ENCODE measurements around the gene ISG20. TPM values are rescaled to one million over a fixed set of nuclear protein-coding genes. Genes with fewer than 3 reads are reported as not detected.

ISG20 gene
- total and polyA plus RNA-seq, 7 donors = 1.9 to 177 (median 20.1) TPM

DNA sequence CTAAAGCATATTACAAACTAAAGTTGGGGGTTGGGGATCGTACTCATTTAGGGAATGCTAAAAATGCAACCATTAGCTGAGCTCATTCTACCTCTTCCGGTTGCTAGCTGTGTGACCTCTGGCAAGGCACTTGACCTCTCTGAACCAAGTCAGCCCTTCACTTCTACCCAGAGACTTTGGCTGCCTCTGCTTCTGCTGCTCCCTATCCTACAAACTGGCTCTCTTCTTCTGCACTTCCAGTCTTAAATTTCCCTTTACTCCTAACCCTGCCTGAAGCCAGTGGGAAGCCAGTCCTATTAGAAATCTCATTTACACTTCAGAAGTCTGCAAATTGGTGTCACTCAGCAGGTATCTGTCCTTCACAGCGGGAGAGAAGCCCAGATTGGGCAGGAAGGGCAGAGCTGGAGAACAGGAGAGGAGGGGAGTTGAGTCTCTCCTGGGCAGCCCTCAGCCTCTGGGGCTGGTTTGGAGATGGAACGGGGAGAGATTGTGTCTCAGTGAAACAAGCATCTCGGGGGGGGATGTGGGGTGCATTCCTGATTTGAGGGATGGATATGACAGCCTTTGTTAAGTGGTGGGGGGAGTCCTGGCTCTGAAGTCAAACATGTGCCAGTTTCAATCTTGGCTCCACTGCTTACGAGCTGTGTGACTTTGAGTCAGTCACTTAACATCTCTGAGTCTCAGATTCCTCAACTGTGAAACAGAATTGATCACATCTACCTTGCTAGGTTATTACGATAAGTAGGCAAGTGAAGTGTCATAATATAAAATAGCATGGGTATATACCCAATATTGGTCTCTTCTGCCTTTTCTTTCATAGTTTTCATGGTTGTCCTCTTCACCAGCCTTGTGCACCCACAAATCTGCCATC lies 25.5 kb upstream of the ISG20 start:
- intact Hi-C loops (cut with DNase I) = no loop called here
- peaks cover 0 to 3% (median 1%) of the 10 kb centered on the region in 3 donors for H3K27me3 ChIP-seq
- H3K36me3 ChIP-seq = no peaks in the 10 kb centered on the region
- no peak overlapping the region for H3K4me3 ChIP-seq
- H3K4me1 ChIP-seq = no peaks in the 10 kb centered on the region
- no peaks in the 10 kb centered on the region for H3K9me3 ChIP-seq
- TF ChIP-seq POLR2AphosphoS5 (IDR thresholded peaks at IDR 0.05) (no peak), POLR2A (IDR thresholded peaks at IDR 0.05) (no peak), EP300 (IDR thresholded peaks at IDR 0.05) (no peak)
- TF ChIP-seq, protein P1, sequence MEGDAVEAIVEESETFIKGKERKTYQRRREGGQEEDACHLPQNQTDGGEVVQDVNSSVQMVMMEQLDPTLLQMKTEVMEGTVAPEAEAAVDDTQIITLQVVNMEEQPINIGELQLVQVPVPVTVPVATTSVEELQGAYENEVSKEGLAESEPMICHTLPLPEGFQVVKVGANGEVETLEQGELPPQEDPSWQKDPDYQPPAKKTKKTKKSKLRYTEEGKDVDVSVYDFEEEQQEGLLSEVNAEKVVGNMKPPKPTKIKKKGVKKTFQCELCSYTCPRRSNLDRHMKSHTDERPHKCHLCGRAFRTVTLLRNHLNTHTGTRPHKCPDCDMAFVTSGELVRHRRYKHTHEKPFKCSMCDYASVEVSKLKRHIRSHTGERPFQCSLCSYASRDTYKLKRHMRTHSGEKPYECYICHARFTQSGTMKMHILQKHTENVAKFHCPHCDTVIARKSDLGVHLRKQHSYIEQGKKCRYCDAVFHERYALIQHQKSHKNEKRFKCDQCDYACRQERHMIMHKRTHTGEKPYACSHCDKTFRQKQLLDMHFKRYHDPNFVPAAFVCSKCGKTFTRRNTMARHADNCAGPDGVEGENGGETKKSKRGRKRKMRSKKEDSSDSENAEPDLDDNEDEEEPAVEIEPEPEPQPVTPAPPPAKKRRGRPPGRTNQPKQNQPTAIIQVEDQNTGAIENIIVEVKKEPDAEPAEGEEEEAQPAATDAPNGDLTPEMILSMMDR (IDR thresholded peaks at IDR 0.05) = no peak
- DNase-seq = no peak
- 55 to 64% methylated on average over 7 of the region's 7 CpGs for WGBS, 2 donors
- no peak overlapping the region for H3K27ac ChIP-seq

DNA sequence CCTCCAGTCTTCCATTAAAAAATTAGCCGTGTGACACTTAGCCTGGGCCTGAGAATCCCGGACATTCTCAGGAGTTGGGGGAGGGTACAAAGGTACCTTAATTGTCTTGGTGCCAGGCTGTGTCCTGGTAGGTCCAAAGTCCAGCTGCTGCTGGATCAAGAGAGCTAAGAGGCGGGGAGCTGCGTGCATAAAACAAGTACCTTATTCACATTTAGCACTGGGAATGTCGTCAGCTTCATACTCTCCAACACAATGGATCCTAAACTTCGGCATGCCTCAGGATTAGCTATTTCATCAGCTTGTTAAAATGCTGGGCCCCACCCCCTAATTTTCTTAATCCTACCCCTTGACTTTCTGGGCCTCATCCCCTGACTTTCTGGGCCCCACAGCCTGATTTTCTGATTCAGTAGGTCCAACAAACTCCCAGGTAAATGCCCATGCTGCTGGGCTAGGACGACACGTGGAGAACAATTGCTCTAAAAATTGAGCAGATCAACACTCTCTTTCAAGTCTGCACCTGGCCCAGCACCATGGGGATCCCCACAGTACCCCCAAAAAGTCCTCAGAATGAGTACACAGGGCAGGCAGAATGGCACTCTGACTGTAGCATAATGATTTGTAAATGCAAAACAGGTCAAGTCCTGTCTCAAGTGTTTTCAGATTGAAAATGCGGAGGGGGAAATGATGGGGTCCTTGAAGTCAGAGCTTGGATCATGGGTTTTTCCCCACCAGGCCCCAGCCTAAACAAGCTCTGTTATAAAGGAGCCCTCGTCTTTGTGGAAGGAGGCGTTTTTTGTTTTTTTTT lies 23.3 kb upstream of the ISG20 start:
- intact Hi-C loops (cut with DNase I) = loop anchor here (2.0 kb wide), 1 partner anchor 139 kb away; no protein-coding TSS in a partner anchor
- H3K4me3 ChIP-seq = no peak overlapping the region
- H3K9me3 ChIP-seq = no peaks in the 10 kb centered on the region
- H3K27me3 ChIP-seq = peaks cover 0 to 3% (median 0%) of the 10 kb centered on the region in 3 donors
- peaks cover 0 to under 1% (median under 1%) of the 10 kb centered on the region in 4 donors for H3K4me1 ChIP-seq
- H3K36me3 ChIP-seq = no peaks in the 10 kb centered on the region
- no peak for DNase-seq
- TF ChIP-seq, protein P1 (IDR thresholded peaks at IDR 0.05) = no peak
- TF ChIP-seq EP300 (IDR thresholded peaks at IDR 0.05) = no peak
- TF ChIP-seq POLR2AphosphoS5 (IDR thresholded peaks at IDR 0.05) = no peak
- no peak for TF ChIP-seq POLR2A (IDR thresholded peaks at IDR 0.05)
- 35 to 69% methylated on average over 11 of the region's 11 CpGs for WGBS, 2 donors
- no peak overlapping the region for H3K27ac ChIP-seq

DNA sequence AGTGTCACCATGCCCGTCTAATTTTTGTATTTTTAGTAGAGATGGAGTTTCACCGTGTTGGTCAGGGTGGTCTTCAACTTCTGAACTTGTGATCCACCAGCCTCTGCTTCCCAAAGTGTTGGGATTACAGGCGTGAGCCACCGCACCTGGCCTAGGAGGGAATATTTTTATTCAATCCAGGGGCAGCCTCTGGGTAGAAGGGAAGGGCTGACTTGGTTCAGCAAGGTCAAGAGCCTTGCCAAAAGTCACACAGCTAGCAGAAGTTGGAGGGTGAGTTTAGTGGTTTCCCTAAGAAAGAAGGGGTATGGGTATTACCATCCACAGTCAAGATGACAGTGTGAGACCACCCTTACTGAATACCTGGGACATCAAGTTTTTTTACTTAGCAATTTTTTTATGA lies 22.6 kb upstream of the ISG20 start:
- Histone ChIP-seq H3K27me3 (peaks cover 0 to 3% (median 0%) of the 10 kb centered on the region in 3 donors), H3K9me3 (no peaks in the 10 kb centered on the region), H3K36me3 (no peaks in the 10 kb centered on the region), H3K4me1 (peaks cover 0 to 5% (median 5%) of the 10 kb centered on the region in 4 donors), H3K4me3 (no peak overlapping the region), H3K27ac (no peak overlapping the region)
- intact Hi-C loops (cut with DNase I) = no loop called here
- 88 to 91% methylated on average over 4 of the region's 4 CpGs for whole genome bisulfite sequencing, 2 donors
- DNase-seq = no peak
- TF ChIP-seq EP300 (IDR thresholded peaks at IDR 0.05) = no peak

DNA sequence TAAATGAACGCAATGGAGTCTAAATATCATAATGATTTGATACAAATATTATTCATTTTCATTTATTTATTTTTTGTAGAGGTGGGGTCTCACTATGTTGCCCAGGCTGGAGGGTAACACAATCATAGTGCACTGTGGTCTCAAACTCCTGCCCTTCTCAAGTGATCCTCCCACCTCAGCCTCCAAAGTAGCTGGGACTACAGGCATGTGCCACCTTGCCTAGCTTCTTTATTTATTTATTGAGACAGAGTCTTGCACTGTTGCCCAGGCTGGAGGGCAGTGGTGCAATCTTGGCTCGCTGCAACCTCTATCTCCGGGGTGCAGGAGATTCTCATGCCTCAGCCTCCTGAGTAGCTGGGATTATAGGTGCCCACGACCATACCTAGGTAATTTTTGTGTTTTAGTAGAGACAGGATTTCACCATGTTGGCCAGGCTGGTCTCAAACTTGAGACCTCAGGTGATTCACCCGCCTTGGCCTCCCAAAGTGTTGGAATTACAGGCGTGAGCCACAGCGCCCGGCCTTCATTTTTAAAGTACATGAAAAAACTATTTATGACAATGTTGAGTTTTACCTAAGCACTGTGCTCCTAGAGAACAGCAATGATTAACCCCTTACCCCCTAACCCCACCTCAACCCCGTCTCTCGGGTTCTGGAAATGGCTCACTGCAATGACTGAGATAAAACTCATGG lies 21.6 kb upstream of the ISG20 start:
- Histone ChIP-seq H3K4me1 (peaks cover 0 to 14% (median 12%) of the 10 kb centered on the region in 4 donors), H3K27ac (no peak overlapping the region), H3K27me3 (peaks cover 0 to 1% (median 0%) of the 10 kb centered on the region in 3 donors), H3K4me3 (no peak overlapping the region), H3K36me3 (no peaks in the 10 kb centered on the region), H3K9me3 (no peaks in the 10 kb centered on the region)
- TF ChIP-seq, protein P1 (IDR thresholded peaks at IDR 0.05) = no peak
- WGBS, 2 donors = 93 to 94% methylated on average over 10 of the region's 10 CpGs
- intact Hi-C loops (cut with DNase I) = no loop called here
- DNase-seq = no peak

Data from sigmoid colon (tissue), 7 donors.